ENCODE data around the gene CST6.
A peak's percentile ranks its signal among the peaks of the same experiment; 100 is the strongest.
"Not testable (repeated sequence)": the region's sequence is repeated elsewhere in the genome, so short reads cannot be mapped to it uniquely, and the experiment has no call there.

Gene CST6

DNA sequence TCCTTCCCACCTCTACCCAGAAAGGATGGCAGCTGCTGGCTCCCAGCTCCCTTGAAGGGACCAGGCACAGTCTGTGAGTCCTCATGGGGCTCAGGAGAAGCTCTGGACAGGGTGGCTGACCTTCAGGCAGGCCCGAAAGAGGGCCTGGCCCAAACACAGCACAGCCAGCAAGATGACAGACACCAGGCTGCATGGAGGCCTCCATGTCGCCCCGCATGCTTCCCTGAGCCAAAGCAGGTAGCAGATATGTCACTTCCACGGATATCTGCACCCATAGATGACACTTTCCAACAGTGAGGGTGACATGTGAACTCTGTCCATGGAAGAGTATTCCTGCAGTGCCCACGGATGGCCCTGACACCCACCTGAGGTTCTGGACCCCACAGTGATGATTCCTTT, 28.2 kb upstream of the CST6 start:
- DNase-seq (ENCODE audit: low spot score) = no peak

DNA sequence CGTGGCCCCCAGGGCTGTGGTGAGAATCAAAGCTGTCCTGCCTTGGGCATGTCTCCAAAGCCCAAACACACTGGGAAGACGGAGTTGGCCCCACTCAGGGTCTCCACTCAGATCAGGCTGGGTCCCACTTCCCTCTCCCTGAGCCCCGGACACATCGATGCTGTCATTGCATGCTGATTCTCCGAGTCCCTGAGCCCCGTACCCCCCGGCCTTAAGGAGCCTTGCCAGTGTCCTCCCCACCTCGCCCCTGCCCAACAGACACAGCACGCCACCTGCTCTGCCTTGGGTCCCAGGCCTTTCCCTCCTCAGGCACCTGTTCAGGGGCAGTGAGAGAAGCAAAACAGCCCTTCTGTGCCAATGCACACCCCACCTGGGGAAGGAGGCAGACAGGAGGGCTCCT, 24.5 kb upstream of the CST6 start:
- no peak for DNase-seq (ENCODE audit: low spot score)

DNA sequence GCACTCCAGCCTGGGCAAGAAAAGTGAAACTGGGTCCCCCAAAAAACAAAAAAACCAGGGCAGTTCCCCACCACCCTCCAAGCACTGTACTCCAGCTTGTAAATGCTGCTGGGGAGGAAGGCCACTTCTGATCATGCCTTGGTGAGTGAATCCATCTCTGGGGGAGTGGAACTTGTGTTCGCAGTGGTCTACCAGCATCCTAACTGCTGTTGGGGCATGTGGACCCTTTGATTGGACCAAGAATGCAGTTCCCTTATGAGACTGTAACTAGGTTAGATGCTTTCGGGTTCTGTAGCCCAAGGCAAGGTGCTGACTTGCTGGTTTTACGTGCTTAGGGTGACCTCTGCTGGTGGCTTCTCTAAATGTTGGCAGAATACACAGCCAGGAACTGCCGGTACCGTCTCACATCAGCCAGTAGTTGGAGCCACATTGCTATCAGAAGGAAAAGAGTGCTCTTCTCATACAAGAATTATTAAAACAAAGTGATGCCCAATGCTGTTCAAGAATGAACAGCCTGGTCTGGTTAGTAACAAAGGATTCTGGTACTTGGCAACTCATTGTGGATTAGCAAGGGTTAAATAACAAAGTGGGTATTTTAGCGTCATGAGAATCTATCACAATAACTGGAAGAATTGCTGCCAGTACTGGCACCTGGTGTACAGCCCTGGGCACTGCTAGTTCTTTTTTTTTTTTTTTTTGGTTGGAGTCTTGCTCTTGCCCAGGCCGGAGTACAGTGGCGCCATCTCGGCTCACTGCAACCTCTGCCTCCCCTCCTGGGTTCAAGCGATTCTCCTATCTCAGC, 22.8 kb upstream of the CST6 start:
- peak; percentile 82 for DNase-seq (ENCODE audit: low spot score)

DNA sequence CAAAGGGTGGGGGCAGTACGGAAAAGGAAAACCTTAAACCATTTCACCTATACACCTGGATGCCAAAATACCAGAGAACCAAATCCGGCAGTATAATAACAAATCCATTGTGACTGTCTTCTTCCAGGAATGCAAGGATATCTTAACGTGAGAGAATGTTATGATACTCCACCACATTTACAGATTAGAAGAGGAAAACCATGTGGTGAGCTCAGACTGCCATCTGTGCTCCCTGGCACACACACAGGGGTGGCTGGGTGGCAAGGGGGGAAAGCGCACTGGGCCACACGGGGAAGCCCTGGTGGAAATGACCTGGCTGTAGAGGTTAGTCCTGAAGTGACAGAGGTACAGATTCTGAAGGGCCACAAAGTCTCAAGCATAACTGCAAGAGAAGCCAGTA, 19.8 kb upstream of the CST6 start:
- DNase-seq (ENCODE audit: low spot score) = no peak

DNA sequence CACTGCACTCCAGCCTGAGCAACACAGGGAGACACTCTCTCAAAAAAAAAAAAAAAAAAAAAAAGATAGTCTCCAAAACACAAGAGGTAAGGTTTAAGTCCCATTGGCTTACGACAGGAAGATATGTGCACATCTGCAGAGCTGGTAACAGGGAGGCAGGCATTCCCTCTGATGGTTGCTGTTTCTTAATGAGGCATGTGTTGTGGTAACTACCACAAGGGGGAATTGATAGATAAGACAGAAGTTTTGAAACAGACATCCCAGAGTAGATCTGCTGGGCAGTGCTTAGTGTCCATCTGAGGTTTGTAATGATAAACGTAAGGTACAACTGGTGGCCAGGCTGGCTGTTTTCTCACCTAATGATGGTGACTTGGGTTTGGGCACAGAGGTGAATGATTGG, 14.5 kb upstream of the CST6 start:
- no peak for DNase-seq (ENCODE audit: low spot score)

DNA sequence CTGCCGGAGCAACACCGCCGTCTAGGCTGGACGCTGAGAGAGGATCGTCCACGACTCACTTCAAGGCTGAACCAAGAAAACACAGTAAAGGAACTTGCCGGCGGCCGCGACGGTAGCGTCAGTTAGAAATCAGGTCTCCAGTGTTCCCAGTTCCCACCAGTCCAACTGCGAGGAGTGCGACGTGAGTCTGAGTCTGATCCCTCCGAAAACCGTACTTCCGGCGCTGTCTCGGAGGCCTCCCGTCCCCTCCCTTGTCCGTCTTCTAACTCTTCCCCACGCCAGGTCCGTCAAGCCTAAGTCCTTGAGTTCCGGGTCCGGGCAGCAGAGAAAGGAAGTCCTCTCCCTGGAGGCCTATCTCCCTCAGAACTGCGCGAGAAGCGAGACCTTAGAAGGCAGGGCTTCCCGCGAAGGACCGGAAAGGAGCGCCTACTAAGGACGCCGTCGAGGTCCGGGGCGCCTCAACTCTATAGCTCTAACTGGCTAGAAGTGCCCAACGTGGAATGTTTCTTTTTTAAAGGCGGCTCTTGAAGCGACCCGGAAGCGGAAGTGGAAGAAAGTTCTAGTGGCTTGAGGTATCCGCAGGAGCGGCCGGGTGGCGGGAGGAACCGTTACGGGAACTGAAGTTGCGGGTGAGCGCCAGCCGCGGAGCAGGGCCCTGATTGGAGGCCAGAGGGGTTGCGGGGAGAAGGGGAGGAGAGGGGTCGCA, 9.7 kb upstream of the CST6 start, which contains the start of the genes BANF1 and EIF1AD:
Gene BANF1 (plus strand): TSS at position 562 of the 706 bp plus-strand sequence. CDS start 748 bp downstream, outside the sequence.
Gene EIF1AD (minus strand): TSS at position 216 of the 706 bp plus-strand sequence. CDS start 1,768 bp downstream, outside the sequence.
- peak; percentile 90 for DNase-seq (ENCODE audit: low spot score)

DNA sequence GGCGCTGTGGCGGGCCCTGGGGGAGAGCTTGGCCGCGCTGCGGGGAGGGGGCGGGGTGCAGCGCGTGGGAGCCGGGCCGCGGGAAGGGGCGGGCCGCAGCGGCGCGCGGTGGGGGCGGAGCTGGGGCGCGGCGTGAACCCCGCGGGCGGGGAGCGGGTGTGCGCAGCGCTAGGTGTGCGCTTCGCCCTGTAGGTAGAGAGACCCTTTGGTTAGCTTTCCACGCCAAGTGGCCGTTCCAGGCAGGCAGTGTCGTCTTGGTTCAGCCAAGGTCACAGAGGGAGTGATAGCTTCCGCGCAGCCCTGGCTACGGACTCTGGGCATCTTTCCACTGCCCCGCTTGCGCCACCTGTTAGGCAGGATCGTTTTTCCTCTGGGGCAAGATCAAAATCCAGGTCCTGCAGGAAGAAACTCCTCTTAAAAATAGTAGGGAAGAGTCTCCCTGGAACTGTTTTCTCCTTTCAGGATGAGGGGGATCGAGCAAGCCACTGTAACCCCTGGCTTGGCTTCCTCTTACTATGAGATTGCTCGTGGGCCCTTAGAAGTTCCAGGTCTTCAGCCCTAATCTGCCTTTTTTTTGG, 9.1 kb upstream of the CST6 start:
- DNase-seq (ENCODE audit: low spot score) = peak; percentile 67

DNA sequence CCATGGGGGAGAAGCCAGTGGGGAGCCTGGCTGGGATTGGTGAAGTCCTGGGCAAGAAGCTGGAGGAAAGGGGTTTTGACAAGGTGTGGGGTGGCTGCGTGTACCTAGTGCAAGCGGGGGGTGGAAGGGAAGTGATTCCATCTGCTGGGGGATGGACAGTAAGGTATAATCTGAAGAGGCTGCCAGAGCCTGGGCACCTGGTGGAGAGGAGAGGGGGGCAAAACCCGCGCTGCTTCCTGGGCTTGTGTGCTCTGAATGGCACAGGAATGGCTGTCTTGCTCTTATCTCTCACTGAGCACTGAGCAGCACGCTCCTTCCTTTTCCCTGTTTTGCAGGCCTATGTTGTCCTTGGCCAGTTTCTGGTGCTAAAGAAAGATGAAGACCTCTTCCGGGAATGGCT, 8.5 kb upstream of the CST6 start:
- DNase-seq (ENCODE audit: low spot score) = no peak

DNA sequence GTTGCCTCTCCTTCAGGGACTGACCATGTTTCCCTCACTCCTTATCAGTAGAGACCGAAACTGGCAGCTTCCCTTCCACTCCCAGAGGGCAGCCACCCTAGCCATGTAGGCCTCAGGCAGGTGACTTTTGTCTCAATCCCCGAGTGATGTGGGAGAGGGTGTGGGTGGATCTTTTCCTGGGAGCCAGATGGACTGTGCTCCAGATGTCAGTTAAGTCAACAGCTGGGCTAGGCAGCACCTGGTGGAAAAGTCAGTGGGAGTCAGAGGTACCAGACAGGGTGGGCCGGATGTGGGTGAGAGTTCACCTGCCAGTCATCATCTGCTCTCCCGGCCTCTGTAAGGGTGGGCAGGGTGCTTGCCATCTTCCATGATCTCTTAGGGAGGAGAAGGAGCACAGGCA, 7.6 kb upstream of the CST6 start:
- DNase-seq (ENCODE audit: low spot score) = no peak

DNA sequence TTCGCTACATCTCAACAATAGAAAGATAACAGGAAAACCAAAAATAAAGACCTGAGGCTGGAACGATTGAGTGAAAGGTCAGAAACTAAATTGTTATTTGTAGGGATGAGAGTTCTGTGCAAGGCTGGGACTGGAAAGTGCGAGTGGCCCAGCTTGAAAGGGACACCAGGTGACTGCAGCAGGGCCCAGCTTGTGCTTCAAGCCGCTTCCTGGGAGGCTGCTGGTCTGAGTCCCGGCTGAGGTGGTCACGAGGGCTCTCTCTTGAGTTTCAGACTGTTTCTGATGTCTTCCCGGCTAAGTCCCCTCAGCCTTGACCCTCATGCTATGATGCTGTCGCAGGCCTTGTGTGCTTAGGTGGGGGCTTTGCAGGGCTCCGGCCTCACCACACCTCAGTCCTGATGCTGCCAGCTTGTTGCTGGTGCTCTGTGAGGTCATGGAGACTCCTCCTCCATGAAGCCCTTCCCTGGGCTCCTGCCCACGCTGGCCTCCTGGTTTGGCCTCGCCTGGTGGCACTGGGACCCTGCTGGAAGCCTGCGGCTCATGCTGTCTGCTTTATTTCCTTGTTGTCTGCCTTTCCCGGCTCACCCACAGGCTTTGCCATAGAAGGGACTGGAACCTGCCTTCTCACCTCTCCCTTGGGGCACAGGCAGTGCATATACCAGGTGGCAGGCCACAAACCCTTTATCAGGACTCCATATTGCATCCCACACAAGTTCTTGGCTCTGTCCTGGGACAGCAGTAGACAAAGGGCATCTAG, 5.5 kb upstream of the CST6 start:
- DNase-seq (ENCODE audit: low spot score) = no peak

DNA sequence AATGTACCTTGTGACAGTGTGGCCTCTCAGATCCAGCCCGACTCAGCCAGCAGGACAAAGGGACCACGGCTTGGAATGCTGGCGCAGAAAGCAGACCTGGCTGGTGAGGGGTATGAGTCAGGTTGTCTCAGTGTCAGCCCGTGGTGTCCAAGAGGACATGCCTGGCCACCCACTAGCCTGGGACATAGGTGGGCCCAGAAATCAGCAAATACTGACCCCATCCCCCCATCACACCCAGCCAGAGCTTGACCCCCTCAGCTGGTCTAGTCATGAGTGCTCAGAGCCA, 5.0 kb upstream of the CST6 start:
- DNase-seq (ENCODE audit: low spot score) = no peak

DNA sequence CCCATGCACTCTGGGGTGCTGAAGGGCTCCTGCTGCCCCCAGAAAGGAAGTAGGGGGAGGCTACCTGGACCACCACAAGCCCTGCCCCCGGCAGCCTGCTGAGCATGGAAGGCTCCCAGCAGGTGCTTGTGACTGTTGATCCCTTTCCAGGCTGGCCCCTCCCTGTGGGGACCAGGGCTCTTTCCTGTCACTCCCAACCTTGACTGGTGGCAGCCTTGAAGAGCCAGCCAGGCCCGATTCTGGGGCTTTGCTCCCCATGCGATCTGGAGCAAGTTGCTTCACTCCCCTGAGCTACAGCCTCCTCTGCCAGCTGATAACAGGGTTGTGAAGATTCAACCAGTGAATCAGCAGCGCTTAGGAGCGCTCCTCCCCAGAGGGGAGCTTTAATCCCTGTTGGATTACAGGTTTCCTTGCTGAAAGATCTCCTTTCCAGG, 4.6 kb upstream of the CST6 start:
- no peak for DNase-seq (ENCODE audit: low spot score)

DNA sequence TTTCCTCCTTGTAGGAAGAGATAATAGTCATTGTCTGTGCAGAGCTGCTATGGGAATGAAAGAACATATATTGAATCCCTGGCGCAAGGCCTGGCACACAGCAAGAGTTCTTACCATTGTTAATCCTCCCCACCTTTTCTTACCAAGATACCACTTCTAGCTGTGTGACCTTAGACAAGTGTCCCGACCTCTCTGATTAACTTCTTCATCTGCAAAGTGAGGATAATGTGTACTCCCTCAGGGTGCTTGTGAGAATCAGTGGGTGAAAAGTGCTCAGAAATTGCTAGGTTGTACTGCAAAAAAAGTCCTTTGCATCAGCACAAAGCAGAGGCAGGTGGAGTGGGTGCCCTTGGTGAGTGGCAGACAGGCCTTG, 3.7 kb upstream of the CST6 start:
- no peak for DNase-seq (ENCODE audit: low spot score)

DNA sequence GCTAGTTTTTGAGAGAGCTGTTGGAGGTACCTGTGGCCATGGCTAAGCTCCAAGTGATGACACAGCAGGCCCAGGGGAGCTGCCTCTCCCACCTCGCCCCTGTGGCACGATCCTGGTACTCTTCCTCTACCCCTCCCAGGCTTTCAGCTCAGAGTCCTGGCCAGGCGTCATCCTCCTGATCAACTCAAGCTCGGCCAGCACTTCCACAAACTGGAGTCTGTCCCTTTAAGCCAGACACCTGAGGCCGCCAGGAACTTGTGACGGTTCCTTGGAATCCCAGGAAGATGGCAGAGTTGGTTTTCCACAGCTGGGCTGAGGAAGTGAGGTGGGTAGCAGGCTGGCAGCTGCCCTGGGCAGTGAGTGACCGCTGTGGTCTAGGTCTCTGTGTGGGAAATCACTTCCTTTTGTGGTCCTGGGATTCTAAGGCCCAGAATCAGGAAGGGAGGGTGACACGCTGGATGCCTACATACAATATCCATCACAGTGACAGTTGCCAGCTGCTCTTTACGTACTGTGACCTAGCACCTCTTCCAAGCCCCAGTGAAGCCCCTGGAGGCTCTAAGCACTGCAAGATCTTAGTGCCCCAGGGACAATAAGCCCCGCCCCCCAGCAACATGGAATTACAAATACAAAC, 3.2 kb upstream of the CST6 start:
- DNase-seq (ENCODE audit: low spot score) = no peak

DNA sequence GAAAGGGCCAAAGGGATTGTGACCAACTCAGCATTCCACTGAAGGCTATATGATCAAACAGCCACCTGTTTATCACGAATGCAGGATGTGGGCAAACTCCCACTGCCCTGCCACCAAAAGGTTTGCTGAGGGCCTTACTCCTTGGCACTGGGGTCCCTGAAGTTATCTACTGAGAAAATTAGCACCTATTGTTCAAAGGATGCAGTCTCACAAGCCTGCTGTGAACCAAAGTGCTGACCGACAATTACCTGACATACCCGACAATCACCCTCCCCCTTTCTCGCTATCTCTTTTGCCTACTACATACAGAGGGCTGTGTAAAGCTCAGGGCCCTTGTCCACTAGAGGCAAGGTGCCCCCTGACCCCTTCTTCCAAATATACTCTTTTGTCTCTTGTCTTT, 1.8 kb upstream of the CST6 start:
- not testable (repeated sequence) for DNase-seq (ENCODE audit: low spot score)

DNA sequence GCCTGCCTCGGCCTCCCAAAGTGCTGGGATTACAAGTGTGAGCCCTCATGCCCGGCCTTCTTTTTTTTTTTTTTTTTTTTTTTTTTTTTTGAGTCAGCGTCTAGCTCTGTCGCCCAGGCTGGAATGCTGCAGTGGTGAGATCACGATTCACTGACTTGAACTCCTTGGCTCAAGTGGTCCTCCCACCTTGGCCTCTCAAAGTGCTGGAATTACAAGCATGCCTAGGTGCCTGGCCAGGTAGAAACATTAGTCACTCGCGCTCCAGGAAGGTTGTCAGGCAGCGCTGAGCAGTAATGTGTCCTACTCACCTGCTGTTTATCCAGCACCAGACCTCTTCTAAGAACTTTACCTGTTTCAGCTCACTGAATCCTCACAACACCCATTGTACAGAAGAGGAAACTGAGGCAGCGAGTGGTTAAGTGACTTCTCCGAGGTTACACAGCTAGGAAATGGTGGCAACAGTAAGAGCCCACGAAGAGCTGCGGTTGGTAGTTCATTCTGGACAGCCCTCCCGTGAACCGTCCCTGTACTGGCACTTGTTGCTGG, 496 bp upstream of the CST6 start:
- no peak for DNase-seq (ENCODE audit: low spot score)

DNA sequence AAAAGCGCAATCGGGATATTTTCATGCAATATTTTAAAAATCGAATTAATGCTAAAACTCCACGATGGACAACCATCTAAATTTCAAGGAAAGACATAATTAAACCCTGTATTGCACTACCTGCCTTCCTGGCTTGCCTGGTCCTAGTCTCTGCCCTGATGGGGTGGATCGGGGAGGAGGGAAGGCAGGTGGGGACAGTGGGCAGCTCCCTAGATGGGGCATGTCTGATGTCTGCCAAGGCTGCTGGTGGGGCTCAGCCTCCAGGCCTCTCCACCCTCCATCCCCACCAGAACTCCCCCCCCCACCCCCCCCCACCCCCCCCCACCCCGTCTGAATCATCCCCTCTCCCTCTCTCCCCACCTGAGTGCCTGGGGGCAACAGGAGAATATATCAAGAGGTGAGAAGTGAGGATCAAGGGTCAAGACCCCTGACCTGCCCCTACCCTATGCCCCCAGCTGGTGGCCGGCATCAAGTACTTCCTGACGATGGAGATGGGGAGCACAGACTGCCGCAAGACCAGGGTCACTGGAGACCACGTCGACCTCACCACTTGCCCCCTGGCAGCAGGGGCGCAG, 650 bp downstream of the CST6 start:
- no peak for DNase-seq (ENCODE audit: low spot score)

DNA sequence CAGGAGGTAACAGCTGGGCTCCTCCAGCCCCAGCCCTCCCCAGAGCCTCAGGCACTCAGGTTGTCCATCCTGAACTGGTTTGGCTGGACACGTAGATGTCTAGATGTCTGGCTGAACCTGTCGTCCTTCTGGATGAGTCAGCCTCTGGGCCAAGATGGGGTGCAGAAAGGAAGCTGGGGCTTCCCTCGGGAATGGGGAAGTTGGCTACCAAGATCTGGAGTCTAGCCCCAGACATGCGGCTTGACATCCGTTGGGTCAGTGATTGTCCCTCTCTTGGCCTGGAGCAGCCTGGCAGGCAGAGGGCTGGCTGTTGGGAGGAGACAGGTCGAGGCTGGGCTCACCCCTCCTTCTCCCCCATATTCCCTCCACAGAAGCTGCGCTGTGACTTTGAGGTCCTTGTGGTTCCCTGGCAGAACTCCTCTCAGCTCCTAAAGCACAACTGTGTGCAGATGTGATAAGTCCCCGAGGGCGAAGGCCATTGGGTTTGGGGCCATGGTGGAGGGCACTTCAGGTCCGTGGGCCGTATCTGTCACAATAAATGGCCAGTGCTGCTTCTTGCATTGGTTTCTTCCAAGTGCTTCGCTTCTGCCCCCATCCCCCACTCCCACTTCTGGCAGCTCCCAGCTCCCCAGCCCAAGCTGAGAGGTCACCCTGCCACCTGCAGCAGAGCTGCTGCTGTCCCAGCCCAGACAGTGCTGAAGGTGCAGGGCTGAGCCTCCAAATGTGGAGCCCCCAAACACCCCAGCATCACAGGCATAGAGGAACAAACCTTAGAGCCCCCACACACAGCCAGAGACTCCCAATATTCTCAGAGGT, 1.3 kb downstream of the CST6 start:
- DNase-seq (ENCODE audit: low spot score) = peak; percentile 33

DNA sequence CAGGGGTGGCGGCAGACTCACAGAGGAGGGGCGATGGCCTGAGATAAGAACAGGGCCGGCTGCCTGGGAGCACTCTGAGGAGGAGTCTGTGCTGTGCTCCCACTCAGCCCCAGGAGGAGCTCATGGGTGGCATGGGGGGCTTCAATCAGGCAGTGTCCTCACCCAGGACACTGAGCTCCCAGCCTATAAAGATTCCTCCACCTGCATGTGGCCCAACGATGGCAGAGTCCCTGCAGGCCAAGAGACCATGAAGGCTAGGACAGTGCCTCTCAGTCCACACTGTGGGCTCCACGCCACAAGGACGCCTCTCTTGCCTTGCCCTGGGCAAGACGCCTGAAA, 1.9 kb downstream of the CST6 start:
- no peak for DNase-seq (ENCODE audit: low spot score)

DNA sequence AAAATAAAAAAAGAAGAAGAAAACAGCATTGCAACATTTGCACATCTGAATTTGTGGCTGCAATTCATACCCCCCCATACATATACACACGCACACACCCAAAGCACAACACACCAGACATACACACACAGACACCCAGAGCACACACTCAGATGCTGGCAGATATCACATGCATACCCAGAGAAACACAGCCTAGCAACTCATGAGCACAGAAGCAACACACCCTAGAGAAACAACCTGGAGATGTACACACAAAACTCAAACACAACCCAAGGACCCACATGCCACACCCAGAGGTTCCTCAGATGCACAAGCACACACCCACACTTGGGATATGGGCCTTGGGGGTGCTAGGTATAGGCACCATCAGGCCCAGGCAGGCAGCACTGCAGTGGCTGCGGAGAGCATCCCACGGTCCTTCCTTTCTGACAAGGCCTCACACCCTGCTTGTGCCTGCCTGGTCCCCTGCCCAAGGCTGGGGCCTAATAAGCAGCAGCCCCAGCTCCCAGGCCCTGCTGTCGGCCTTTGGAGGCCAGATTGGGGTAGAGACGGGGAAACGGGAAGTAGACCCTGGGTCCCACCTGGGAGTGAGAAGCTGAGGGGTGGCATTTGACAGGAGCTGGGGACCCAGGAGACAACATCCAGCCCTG, 3.1 kb downstream of the CST6 start:
- no peak for DNase-seq (ENCODE audit: low spot score)

Measured in HuH-7.5 (cell line).